AG09319 (cell line): ENCODE results near the gene SPDYE6.
A peak's percentile ranks its signal among the peaks of the same experiment; 100 is the strongest.
"Not testable (repeated sequence)": the region's sequence is repeated elsewhere in the genome, so short reads cannot be mapped to it uniquely, and the experiment has no call there.

ENCODE experiments used
- DNase-seq: peaks from one replicate; pipeline ENCODE4 v3.0.0-alpha.2; 2010; ENCODE audit warnings: low read depth; ENCODE audit errors: extremely low read depth
- TF ChIP-seq, protein P1 (sequence below): IDR thresholded peaks from 2 replicates; pipeline ENCODE4 v1.5.1; 2011; ENCODE audit warnings: low read depth, mild to moderate bottlenecking, inconsistent platforms, low read length, moderate library complexity

SPDYE6 gene

DNA sequence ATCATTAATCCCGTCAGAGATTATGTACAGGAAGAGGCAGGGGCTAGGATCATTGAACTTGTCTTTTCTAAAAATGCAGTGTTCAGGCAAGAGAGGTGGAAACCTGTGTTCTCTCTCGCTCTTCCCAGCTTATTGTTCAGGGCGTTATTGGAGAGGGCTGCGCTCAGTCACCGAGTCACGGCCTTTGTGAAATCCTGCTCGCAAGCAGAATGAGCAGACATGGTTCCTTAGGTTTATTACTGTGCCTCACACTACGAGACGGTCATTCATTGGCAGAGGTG is 39.3 kb upstream of the SPDYE6 start:
- no peak for DNase-seq
- TF ChIP-seq, protein P1, sequence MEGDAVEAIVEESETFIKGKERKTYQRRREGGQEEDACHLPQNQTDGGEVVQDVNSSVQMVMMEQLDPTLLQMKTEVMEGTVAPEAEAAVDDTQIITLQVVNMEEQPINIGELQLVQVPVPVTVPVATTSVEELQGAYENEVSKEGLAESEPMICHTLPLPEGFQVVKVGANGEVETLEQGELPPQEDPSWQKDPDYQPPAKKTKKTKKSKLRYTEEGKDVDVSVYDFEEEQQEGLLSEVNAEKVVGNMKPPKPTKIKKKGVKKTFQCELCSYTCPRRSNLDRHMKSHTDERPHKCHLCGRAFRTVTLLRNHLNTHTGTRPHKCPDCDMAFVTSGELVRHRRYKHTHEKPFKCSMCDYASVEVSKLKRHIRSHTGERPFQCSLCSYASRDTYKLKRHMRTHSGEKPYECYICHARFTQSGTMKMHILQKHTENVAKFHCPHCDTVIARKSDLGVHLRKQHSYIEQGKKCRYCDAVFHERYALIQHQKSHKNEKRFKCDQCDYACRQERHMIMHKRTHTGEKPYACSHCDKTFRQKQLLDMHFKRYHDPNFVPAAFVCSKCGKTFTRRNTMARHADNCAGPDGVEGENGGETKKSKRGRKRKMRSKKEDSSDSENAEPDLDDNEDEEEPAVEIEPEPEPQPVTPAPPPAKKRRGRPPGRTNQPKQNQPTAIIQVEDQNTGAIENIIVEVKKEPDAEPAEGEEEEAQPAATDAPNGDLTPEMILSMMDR: no peak

DNA sequence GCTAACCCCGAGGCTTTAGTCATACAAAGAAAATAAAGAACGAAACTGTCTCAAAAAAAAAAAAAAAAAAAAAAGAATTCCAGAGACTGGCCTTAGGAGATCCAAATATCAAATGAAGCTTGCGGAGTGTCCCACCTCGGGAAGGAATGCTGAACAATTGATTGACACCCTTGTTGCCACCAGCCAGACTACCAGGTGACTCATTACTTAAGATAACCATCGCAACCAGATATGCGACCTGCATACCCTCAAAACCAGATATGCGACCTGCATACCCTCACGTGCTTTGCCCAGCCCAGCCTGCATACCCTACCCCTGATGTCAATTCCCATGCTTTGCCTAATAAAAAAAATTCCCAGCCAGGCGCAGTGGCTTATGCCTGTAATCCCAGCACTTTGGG is 37.2 kb upstream of the SPDYE6 start:
- no peak for DNase-seq
- TF ChIP-seq, protein P1: no peak

GRCh38 chr7:102392330-102392729 is 36.1 kb upstream of the SPDYE6 start:
- no peak for DNase-seq
- TF ChIP-seq, protein P1: no peak

DNA sequence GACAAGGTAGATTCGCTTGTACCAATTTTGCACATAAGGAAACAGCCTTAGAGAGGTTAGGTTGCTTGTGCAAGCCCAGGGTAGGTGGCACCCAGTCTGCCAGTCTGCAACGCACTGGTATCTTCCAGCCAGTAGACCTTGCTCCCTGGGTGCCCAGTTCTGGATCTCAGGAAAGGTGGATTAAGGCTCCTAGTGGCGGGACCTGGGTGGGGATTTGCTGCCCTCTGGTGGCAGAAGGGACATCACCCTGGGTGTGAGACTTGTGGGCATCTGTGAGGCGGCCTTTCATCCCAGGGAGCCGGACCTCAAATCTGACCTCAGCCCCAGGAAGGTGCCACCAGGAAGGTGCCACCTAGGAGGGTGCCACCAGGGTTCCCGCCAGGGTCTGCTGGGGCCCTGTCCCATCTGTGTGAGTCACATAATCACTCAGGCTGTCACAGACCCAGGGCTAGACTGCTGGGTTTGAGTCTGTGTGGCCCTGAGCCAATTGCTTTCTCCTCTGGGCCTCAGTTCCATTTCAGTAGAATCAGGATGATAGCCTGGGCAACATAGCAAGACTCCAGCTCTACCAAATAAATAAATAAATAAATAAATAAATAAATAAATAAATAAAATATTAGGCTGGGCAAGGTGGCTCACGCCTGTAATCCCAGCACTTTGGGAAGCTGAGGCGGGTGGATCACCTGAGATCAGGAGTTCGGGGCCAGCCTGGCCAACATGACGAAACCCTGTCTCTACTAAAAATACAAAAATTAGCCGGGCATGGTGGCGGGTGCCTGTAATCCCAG is 34.6 kb upstream of the SPDYE6 start:
- peak; percentile 36 for DNase-seq
- TF ChIP-seq, protein P1: peak; percentile 93

DNA sequence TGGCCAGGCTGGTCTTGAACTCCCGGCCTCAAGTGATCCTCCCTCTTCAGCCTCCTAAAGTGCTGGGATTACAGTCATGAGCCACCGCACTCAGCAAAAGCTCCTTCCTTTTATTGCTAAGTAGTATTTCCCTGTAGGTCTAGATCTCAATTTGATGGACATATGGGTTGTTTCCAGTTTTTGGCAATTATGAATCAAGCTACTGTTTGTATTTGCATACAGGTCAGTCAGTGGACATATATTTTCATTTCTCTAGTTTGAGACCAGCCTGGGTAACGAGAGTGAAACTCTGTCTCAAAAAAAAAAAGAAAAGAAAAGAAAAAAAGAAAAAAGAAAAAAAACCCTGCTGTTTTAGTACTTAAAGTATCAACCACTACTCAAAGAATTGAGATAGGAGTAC is 33.6 kb upstream of the SPDYE6 start:
- TF ChIP-seq, protein P1: no peak
- no peak for DNase-seq

DNA sequence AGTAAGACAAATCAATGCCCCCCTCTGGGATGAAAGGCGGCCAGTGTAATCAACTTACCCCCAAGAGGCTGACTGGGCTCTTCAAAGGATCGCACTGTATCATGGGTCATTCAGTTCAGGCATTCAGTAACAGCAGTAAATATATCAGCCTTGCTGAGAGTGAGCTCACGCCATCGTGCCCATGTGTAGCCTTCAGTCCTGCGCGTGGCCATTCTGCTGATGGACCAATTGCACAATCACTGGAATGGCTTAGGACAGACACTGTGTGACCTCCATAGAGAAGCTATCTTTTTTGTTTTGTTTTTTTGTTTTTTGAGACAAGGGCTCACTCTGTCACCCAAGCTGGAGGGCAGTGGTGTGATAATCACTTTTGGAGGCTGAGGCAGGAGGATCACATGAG is 30.8 kb upstream of the SPDYE6 start:
- TF ChIP-seq, protein P1: no peak
- no peak for DNase-seq

DNA sequence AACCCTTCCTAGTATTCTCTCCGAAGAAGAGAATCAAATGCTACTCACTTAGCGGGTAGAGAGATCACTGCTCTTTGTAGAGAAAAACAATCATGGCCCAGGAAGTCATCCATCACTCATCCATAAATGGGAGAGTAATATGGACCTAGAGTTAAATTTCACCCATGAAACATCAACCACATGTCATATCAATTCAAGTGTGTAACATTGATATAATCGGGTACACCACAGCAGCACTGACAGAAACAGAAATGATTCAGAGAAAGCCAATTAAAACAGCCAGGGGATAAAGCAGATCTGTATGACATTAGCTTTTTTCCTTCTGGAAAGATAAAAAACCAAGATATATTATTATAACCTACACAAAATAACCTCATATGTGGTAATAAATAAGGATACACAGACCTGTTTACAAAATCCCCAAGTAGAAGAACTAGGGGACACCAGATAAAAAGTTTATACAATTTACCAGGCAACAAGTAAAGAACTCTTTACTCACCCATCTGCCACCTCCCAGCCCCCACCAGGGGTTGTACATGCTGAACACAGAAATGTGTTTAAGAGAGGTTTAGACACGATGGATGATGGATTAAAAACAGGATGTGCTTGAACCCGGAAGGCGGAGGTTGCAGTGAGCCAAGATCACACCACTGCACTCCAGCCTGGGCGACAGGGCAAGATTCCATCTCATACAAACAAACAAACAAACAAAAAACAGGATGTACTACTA is 25.6 kb upstream of the SPDYE6 start:
- DNase-seq: not testable (repeated sequence)

GRCh38 chr7:102380837-102381236 is 24.6 kb upstream of the SPDYE6 start:
- DNase-seq: not testable (repeated sequence)
